CD4-positive, CD25-positive, alpha-beta regulatory T cell (primary cell): ENCODE results near the gene CCNT2. TPM values are rescaled to one million over a fixed set of nuclear protein-coding genes. Genes with fewer than 3 reads are reported as not detected.

Source experiments
- ATAC-seq, 2 donors: fragments of 150-1000 bp; cut with Tn5 transposase; one replicate each; pipeline ENCODE4 v1.10.0; 2021; ENCODE audit warnings: low read depth in 2 of 2, moderate number of reproducible peaks in 2 of 2, moderate library complexity in 1 of 2
- DNase-seq, 3 donors: peaks; one replicate each; pipeline versions ENCODE4 v3.0.0 to v3.0.0-alpha.2; 2012 to 2022; ENCODE audit warnings: mixed read lengths in 1 of 3
- H3K27ac ChIP-seq: one replicate; pipeline ENCODE4 v1.7.0; 2013; ENCODE audit warnings: mild to moderate bottlenecking, low read length; ENCODE audit not compliant: insufficient read depth, poor library complexity, severe bottlenecking
- H3K27me3 ChIP-seq: one replicate; pipeline ENCODE4 v1.7.0; 2013; ENCODE audit warnings: low read length; ENCODE audit not compliant: control insufficient read depth, insufficient read depth
- H3K36me3 ChIP-seq: one replicate; pipeline ENCODE4 v1.7.0; 2013; ENCODE audit warnings: mild to moderate bottlenecking, low read length, moderate library complexity; ENCODE audit not compliant: control insufficient read depth, insufficient read depth
- H3K4me1 ChIP-seq: 2 replicates; pipeline ENCODE4 v1.7.0; 2013; ENCODE audit warnings: mild to moderate bottlenecking, low read length; ENCODE audit not compliant: insufficient read depth, control insufficient read depth, poor library complexity, severe bottlenecking
- H3K4me3 ChIP-seq: one replicate; pipeline ENCODE4 v1.7.0; 2013; ENCODE audit warnings: low read depth, mild to moderate bottlenecking, low read length, moderate library complexity
- H3K9me3 ChIP-seq, 2 experiments: 1 replicate in 1 of 2; 2 replicates in 1 of 2; pipeline ENCODE4 v1.7.0; 2013; ENCODE audit warnings: low read length in 2 of 2, mild to moderate bottlenecking in 1 of 2, moderate library complexity in 1 of 2; ENCODE audit not compliant: control insufficient read depth in 2 of 2
- H3K27ac Mint-ChIP-seq, 3 donors: one replicate each; pipeline ENCODE4 v1.8.0; 2020 to 2022; ENCODE audit warnings: mild to moderate bottlenecking in 3 of 3, mixed read lengths in 3 of 3, moderate library complexity in 2 of 3
- H3K27me3 Mint-ChIP-seq: one replicate; pipeline ENCODE4 v1.8.0; 2022; ENCODE audit warnings: mild to moderate bottlenecking, mixed read lengths
- H3K36me3 Mint-ChIP-seq: one replicate; pipeline ENCODE4 v1.8.0; 2020; ENCODE audit warnings: mixed read lengths
- H3K4me1 Mint-ChIP-seq, 4 donors: one replicate each; pipeline ENCODE4 v1.8.0; 2020 to 2022; ENCODE audit warnings: mixed read lengths in 4 of 4, mild to moderate bottlenecking in 1 of 4
- H3K4me3 Mint-ChIP-seq, 4 donors: one replicate each; pipeline ENCODE4 v1.8.0; 2020 to 2022; ENCODE audit warnings: mild to moderate bottlenecking in 4 of 4, mixed read lengths in 4 of 4, moderate library complexity in 3 of 4
- H3K9me3 Mint-ChIP-seq, 7 donors: one replicate each; pipeline ENCODE4 v1.8.0; 2020 to 2022; ENCODE audit warnings: mixed read lengths in 7 of 7, mild to moderate bottlenecking in 3 of 7, moderate library complexity in 2 of 7
- polyA plus RNA-seq, 4 donors: library from polyadenylated mRNA; unstranded; fragments of 300-500 nt; fragmentation: Illumina TruSeq; gene quantifications; one replicate each; pipeline ENCODE4 v1.2.3, GENCODE V29; 2021
- total RNA-seq: library from RNA; stranded (reverse); gene quantifications from one replicate; pipeline ENCODE4 v1.2.3, GENCODE V29; 2022

The CCNT2 gene
- total and polyA plus RNA-seq, 5 donors from 2014 or later: 18.1 to 71.2 (median 26.2) TPM

DNA sequence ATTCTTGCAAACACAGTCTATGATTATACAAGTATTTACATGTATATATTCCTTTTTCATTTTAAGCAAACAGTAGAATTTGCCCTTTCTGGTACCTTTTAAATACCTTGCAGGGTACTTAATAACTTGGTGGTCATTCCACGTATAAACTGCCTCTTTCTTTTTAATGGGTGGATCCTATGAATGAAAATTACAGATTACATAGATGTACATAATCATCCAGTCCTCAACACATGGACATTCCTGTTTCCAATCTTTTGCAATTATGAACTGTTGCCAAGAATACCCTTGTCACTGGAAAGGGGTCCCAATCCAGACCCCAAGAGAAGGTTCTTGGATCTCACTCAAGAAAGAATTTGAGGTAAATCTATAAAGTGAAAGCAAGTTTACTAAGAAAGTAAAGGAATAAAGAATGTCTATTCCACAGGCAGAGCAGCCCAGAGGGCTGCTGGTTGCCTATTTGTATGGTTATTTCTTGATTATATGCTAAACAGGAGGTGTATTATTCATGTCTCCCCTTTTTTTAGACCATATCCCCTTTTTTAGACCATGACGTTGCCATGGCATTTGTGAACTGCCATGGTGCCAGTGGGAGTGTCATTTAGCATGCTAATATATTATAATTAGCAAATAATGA is 7.7 kb upstream of the CCNT2 start:
- no peaks in the 10 kb centered on the region for H3K36me3 ChIP-seq
- peaks cover 0 to 12% (median 5%) of the 10 kb centered on the region in 7 donors for H3K9me3 Mint-ChIP-seq
- no peak overlapping the region for H3K4me3 Mint-ChIP-seq
- ATAC-seq (no peak), DNase-seq (no peak)
- H3K27ac ChIP-seq: no peak overlapping the region
- peaks cover 0 to 5% of the 10 kb centered on the region in 2 experiments for H3K9me3 ChIP-seq
- H3K27ac Mint-ChIP-seq: no peak overlapping the region
- no peaks in the 10 kb centered on the region for H3K4me1 ChIP-seq
- H3K36me3 Mint-ChIP-seq: no peaks in the 10 kb centered on the region
- no peak overlapping the region for H3K4me3 ChIP-seq
- H3K4me1 Mint-ChIP-seq: peaks cover 0 to 4% (median under 1%) of the 10 kb centered on the region in 4 donors
- peaks cover 9% of the 10 kb centered on the region for H3K27me3 Mint-ChIP-seq
- H3K27me3 ChIP-seq: peaks cover 3% of the 10 kb centered on the region

DNA sequence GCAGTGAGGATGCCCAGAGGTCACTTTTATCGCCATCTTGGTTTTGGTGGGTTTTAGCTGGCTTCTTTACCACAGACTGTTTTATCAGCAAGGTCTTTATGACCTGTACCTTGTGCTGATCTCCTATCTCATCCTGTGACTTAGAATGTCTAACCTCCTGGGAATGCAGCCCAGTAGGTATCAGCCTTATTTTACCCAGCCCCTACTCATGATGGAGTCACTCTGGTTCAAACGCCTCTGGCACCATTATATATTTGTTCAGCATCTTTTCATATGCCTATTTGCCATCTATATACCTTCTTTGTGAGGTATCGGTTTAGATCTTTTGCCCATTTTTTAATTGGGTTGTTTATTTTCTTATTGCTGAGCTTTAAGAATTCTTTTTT is 7.2 kb upstream of the CCNT2 start:
- Mint-ChIP-seq H3K9me3 (peaks cover 0 to 12% (median 5%) of the 10 kb centered on the region in 7 donors), H3K27ac (no peak overlapping the region)
- no peak for ATAC-seq

DNA sequence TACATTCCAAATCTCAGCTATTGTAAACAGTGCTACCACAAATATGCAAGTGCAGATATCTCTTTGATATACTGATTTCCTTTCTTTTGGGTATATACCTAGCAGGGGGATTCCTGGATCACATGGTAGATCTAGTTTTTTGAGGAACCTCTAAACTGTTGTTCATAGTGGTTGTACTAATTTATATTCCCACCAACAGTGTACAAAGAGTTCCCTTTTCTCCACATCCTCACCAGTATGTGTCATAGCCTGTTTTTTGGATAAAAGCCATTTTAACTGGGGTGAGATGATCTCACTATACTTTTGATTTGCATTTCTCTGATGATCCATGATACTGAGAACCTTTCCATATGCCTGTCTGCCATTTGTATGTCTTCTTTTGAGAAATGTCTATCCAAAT is 6.3 kb upstream of the CCNT2 start:
- Mint-ChIP-seq H3K4me3 (no peak overlapping the region), H3K36me3 (no peaks in the 10 kb centered on the region), H3K4me1 (peaks cover 0 to 10% (median 4%) of the 10 kb centered on the region in 4 donors), H3K9me3 (peaks cover 0 to 9% (median 5%) of the 10 kb centered on the region in 7 donors), H3K27ac (no peak overlapping the region), H3K27me3 (peaks cover 9% of the 10 kb centered on the region)
- Histone ChIP-seq H3K9me3 (peaks cover 0 to 5% of the 10 kb centered on the region in 2 experiments), H3K27me3 (peaks cover 3% of the 10 kb centered on the region), H3K27ac (no peak overlapping the region), H3K4me1 (peaks cover 6% of the 10 kb centered on the region), H3K36me3 (no peaks in the 10 kb centered on the region), H3K4me3 (no peak overlapping the region)
- DNase-seq: no peak
- no peak for ATAC-seq

More for the DNA sequence above, 7.2 kb upstream of the CCNT2 start:
- Mint-ChIP-seq H3K4me1 (peaks cover 0 to 4% (median 1%) of the 10 kb centered on the region in 4 donors), H3K27me3 (peaks cover 9% of the 10 kb centered on the region), H3K4me3 (no peak overlapping the region), H3K36me3 (no peaks in the 10 kb centered on the region)
- peaks cover 3% of the 10 kb centered on the region for H3K27me3 ChIP-seq
- H3K36me3 ChIP-seq: no peaks in the 10 kb centered on the region
- H3K4me1 ChIP-seq: no peaks in the 10 kb centered on the region
- H3K27ac ChIP-seq: no peak overlapping the region
- H3K4me3 ChIP-seq: no peak overlapping the region
- DNase-seq: no peak
- H3K9me3 ChIP-seq: peaks cover 0 to 5% of the 10 kb centered on the region in 2 experiments

DNA sequence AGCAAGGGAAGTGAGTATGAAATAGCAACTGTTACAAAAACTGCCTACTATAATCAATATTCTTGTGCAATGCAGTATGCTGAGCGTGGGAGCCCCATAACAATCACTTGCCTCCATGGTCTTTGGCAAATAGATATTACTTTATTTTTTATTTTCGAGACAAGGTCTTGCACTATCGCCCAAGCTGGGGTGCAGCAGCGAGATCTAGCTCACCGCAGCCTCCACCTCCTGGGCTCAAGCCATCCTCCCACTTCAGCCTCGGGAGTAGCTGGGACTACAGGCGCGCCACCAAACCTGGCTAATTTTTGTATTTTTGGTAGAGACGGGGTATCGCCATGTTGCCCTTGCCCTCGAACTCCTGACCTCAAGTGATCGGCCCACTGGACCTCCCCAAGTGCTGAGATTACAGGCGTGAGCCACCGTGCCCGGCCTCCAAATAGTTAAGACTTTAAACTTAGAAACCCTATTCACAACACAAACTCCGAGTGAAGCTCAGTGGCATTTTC is 1.2 kb upstream of the CCNT2 start:
- Histone ChIP-seq H3K9me3 (no peaks in the 10 kb centered on the region), H3K4me1 (peaks cover 41% of the 10 kb centered on the region), H3K4me3 (peak overlapping the region; percentile 95), H3K27me3 (peaks cover 3% of the 10 kb centered on the region), H3K27ac (peak overlapping the region; percentile 96), H3K36me3 (peaks cover 6% of the 10 kb centered on the region)
- Mint-ChIP-seq H3K27ac (peak overlapping the region; percentile 95 to 100 (median 99)), H3K36me3 (peaks cover 6% of the 10 kb centered on the region), H3K27me3 (peaks cover 14% of the 10 kb centered on the region), H3K4me3 (peak overlapping the region; percentile 92 to 99 (median 94)), H3K9me3 (peaks cover 0 to 3% (median 0%) of the 10 kb centered on the region in 7 donors), H3K4me1 (peaks cover 9 to 48% (median 26%) of the 10 kb centered on the region in 4 donors)
- DNase-seq (peak in 1 of 3 donors; percentile 5), ATAC-seq (no peak)

DNA sequence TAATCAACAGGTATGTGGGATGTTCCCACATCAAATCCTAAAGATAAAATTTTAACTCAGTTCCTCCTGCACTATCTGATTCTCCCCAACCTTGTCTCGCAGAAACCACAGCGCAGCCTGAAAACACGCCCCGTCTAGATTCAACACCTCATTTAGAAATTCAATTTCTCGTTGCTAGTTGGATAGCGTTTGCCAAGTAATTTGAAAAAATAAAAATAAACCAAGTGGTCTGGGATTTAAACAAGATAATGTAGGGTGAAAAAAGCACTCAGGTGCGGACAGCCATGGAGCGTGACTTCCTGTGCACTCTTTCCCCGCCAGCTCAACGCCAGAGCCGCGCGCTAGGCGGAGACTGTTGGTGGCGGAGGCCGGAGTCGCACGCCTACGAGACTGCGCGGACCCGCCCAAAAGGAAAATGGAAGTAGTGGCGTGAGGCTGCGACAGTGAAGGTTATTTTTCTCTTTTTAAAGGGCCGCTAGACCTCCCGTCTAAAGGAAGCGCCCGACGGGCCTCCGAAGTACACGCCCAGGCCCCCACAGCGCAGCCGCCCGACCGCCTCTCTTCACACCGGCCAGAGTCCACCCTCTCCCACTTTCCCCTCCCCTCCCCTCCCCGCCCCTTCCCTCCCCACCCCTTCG is 615 bp upstream of the CCNT2 start:
- Mint-ChIP-seq H3K4me1 (peaks cover 9 to 54% (median 31%) of the 10 kb centered on the region in 4 donors), H3K4me3 (peak overlapping the region; percentile 92 to 99 (median 94)), H3K36me3 (peaks cover 6% of the 10 kb centered on the region), H3K27ac (peak overlapping the region; percentile 95 to 100 (median 99)), H3K27me3 (peaks cover 14% of the 10 kb centered on the region), H3K9me3 (no peaks in the 10 kb centered on the region)
- peak; percentile 73 to 76 for ATAC-seq
- H3K27ac ChIP-seq: peak overlapping the region; percentile 96
- H3K27me3 ChIP-seq: peaks cover 3% of the 10 kb centered on the region
- H3K36me3 ChIP-seq: peaks cover 6% of the 10 kb centered on the region
- H3K9me3 ChIP-seq: no peaks in the 10 kb centered on the region
- peak; percentile 81 to 95 (median 92) for DNase-seq
- peaks cover 46% of the 10 kb centered on the region for H3K4me1 ChIP-seq
- H3K4me3 ChIP-seq: peak overlapping the region; percentile 95

DNA sequence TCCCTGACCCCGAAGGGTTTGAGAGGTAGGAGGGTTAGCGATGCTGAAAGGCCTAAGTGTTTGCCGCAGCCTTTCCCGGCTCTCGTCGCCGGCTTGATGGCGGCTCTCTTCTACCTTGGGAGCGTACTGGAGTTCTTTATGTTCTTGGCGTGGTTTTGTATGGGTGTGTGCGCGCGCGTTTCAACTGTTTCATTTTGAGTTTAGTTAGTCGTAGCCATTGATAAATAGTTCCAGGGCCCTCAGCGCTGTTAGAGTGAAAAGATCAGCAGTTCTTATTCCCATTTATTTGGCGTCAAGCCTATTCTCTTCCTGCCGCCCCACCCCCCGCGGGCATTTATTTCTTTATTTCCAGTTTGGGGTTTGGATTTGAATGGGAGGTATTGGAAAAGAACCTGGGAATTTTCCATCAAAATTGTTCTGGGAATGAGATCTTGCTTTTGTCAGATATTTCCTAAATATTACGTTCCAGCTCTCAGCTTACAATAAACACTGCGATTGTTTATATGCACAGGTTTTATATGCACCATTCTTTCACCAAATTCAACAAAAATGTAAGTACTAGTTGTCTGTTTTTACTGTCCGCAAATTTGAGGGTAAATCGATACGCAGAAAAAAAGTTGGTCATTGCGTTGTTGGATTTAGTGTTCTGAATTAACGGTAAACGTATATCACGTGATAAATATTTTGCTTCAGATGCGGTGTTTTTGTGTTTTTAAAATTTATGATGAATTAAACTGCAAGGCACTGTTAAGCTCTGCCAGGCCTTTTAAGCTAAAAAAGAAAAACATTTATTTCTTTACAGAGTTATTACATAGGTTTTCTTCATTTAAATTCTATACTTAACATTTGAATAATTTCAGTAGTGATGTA is 954 bp downstream of the CCNT2 start:
- peak overlapping the region; percentile 92 to 99 (median 94) for H3K4me3 Mint-ChIP-seq
- Histone ChIP-seq H3K36me3 (peaks cover 14% of the 10 kb centered on the region), H3K27ac (peak overlapping the region; percentile 96), H3K4me1 (peaks cover 58% of the 10 kb centered on the region), H3K9me3 (no peaks in the 10 kb centered on the region), H3K27me3 (no peaks in the 10 kb centered on the region), H3K4me3 (peak overlapping the region; percentile 94)
- ATAC-seq: no peak
- H3K9me3 Mint-ChIP-seq: no peaks in the 10 kb centered on the region
- peak; percentile 31 to 74 (median 39) for DNase-seq
- H3K4me1 Mint-ChIP-seq: peaks cover 15 to 68% (median 43%) of the 10 kb centered on the region in 4 donors
- peaks cover 14% of the 10 kb centered on the region for H3K27me3 Mint-ChIP-seq
- peaks cover 7% of the 10 kb centered on the region for H3K36me3 Mint-ChIP-seq
- peak overlapping the region; percentile 95 to 100 (median 99) for H3K27ac Mint-ChIP-seq

DNA sequence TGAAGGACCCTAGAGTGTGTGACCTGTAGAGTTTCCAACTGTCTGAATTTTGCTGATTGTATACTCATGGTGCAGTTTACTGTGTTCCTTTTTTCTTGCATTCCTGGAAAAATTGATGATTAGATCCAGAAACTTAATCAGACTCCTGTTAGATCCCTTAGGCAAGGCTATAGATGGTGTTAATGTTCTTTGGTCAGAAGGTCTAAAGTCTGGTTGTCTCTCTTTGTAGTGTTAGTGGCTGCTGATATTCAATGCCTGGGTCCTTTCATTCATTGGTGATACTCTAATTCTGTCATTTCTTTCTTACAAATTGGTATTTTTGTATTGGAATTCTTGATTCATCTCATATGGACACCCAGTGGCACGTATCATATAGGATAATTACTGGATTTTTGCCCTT is 6.3 kb downstream of the CCNT2 start:
- peaks cover 24% of the 10 kb centered on the region for H3K36me3 ChIP-seq
- no peaks in the 10 kb centered on the region for H3K27me3 ChIP-seq
- H3K4me1 Mint-ChIP-seq: peaks cover 41 to 85% (median 67%) of the 10 kb centered on the region in 4 donors
- peak overlapping the region; percentile 49 for H3K4me3 ChIP-seq
- H3K4me3 Mint-ChIP-seq: peak overlapping the region; percentile 39 to 82 (median 78)
- H3K27ac Mint-ChIP-seq: no peak overlapping the region
- no peak overlapping the region for H3K27ac ChIP-seq
- H3K36me3 Mint-ChIP-seq: peaks cover 21% of the 10 kb centered on the region
- no peaks in the 10 kb centered on the region for H3K9me3 Mint-ChIP-seq
- H3K9me3 ChIP-seq: no peaks in the 10 kb centered on the region
- DNase-seq: no peak
- ATAC-seq: no peak
- no peaks in the 10 kb centered on the region for H3K27me3 Mint-ChIP-seq
- H3K4me1 ChIP-seq: peaks cover 81% of the 10 kb centered on the region
